ENCODE measurements around the gene RAB17. TPM values are rescaled to one million over a fixed set of nuclear protein-coding genes. Genes with fewer than 3 reads are reported as not detected.
A peak's percentile ranks its signal among the peaks of the same experiment; 100 is the strongest.

The RAB17 gene
- polyA plus RNA-seq, 1 donor (not counting 4 experiments of a cell fraction or from before 2014, with no cell fraction given): 2.4 TPM

- Histone ChIP-seq H3K27ac (ENCODE audit: control insufficient read depth, insufficient read depth, low read length) (no peak overlapping the region), H4K20me1 (ENCODE audit: control insufficient read depth, extremely low read depth, insufficient read depth, low read length) (no peaks in the 10 kb centered on the region), H3K4me3 (ENCODE audit: control insufficient read depth in 2 of 3, extremely low read depth in 1 of 3, insufficient read depth in 2 of 3, low read depth in 1 of 3, low read length in 3 of 3) (no peak overlapping the region), H3K79me2 (ENCODE audit: control insufficient read depth, insufficient read depth, low read length) (no peaks in the 10 kb centered on the region), H2AFZ (ENCODE audit: control insufficient read depth, low read length) (no peak overlapping the region), H3K4me1 (ENCODE audit: control insufficient read depth, extremely low read depth, insufficient read depth, low read length) (no peaks in the 10 kb centered on the region), H3K9ac (ENCODE audit: control insufficient read depth, extremely low read depth, insufficient read depth, low read length) (no peak overlapping the region), H3K27me3 (ENCODE audit: control insufficient read depth, extremely low read depth, insufficient read depth, low read length) (peaks cover 4% of the 10 kb centered on the region), H3K9me1 (ENCODE audit: control insufficient read depth, extremely low read depth, insufficient read depth, low read length) (no peaks in the 10 kb centered on the region), H3K36me3 (ENCODE audit: control insufficient read depth in 2 of 2, extremely low read depth in 1 of 2, insufficient read depth in 2 of 2, low read length in 2 of 2) (no peaks in the 10 kb centered on the region), H3K9me3 (ENCODE audit: control insufficient read depth, low read depth, low read length) (peaks cover 3% of the 10 kb centered on the region), H3K4me2 (ENCODE audit: control insufficient read depth, extremely low read depth, insufficient read depth, low read depth, low read length) (no peak overlapping the region)
- FAIRE-seq (peak; percentile 51), DNase-seq (ENCODE audit: low read depth, low spot score) (no peak)
- TF ChIP-seq CTCF (optimal IDR thresholded peaks at IDR 0.05 in 1 of 3, IDR thresholded peaks at IDR 0.05 in 1 of 3, conservative IDR thresholded peaks at IDR 0.05 in 1 of 3; ENCODE audit: extremely low read depth in 1 of 3, insufficient read depth in 2 of 3, low read length in 3 of 3): no peak
- no peak for TF ChIP-seq EZH2 (IDR thresholded peaks at IDR 0.05; ENCODE audit: low read length)
- dilution Hi-C loops (cut with MboI; ENCODE audit: extremely low pct_ligation_motif_present, low sequenced_read_pairs): no loop called here
These were observed 24.6 kb downstream of the RAB17 start for GRCh38 chr2:237565974-237566373.

- Histone ChIP-seq H3K79me2 (ENCODE audit: control insufficient read depth, insufficient read depth, low read length) (no peaks in the 10 kb centered on the region), H3K9me1 (ENCODE audit: control insufficient read depth, extremely low read depth, insufficient read depth, low read length) (no peaks in the 10 kb centered on the region), H3K9me3 (ENCODE audit: control insufficient read depth, low read depth, low read length) (peaks cover 3% of the 10 kb centered on the region), H2AFZ (ENCODE audit: control insufficient read depth, low read length) (no peak overlapping the region), H3K4me2 (ENCODE audit: control insufficient read depth, extremely low read depth, insufficient read depth, low read depth, low read length) (no peak overlapping the region), H3K4me3 (ENCODE audit: control insufficient read depth in 2 of 3, extremely low read depth in 1 of 3, insufficient read depth in 2 of 3, low read depth in 1 of 3, low read length in 3 of 3) (no peak overlapping the region), H3K27ac (ENCODE audit: control insufficient read depth, insufficient read depth, low read length) (no peak overlapping the region), H3K4me1 (ENCODE audit: control insufficient read depth, extremely low read depth, insufficient read depth, low read length) (no peaks in the 10 kb centered on the region), H3K9ac (ENCODE audit: control insufficient read depth, extremely low read depth, insufficient read depth, low read length) (no peak overlapping the region), H3K36me3 (ENCODE audit: control insufficient read depth in 2 of 2, extremely low read depth in 1 of 2, insufficient read depth in 2 of 2, low read length in 2 of 2) (no peaks in the 10 kb centered on the region), H3K27me3 (ENCODE audit: control insufficient read depth, extremely low read depth, insufficient read depth, low read length) (peaks cover 4% of the 10 kb centered on the region), H4K20me1 (ENCODE audit: control insufficient read depth, extremely low read depth, insufficient read depth, low read length) (no peaks in the 10 kb centered on the region)
- dilution Hi-C loops (cut with MboI; ENCODE audit: extremely low pct_ligation_motif_present, low sequenced_read_pairs): no loop called here
- FAIRE-seq: no peak
- no peak for TF ChIP-seq CTCF (optimal IDR thresholded peaks at IDR 0.05 in 1 of 3, IDR thresholded peaks at IDR 0.05 in 1 of 3, conservative IDR thresholded peaks at IDR 0.05 in 1 of 3; ENCODE audit: extremely low read depth in 1 of 3, insufficient read depth in 2 of 3, low read length in 3 of 3)
- TF ChIP-seq EZH2 (IDR thresholded peaks at IDR 0.05; ENCODE audit: low read length): no peak
- no peak for DNase-seq (ENCODE audit: low read depth, low spot score)
These were observed 25.9 kb downstream of the RAB17 start for GRCh38 chr2:237564526-237565131.

All from keratinocyte (primary cell).